Inflammatory macrophage treated with lipopolysaccharide for 4 hours (primary cell): Measurements from ENCODE around the gene SPAG9.

ENCODE experiments used
- DNase-seq: peaks from one replicate; pipeline ENCODE4 v3.0.0-alpha.2; 2020

Gene SPAG9

GRCh38 chr17:51128076-51128475, 7.4 kb upstream of the SPAG9 start:
- peak; percentile 88 for DNase-seq

GRCh38 chr17:51124640-51125503, 4.2 kb upstream of the SPAG9 start:
- DNase-seq: no peak

- peak; percentile 19 for DNase-seq
Measured at GRCh38 chr17:51122473-51123115, 1.9 kb upstream of the SPAG9 start.

- peak; percentile 100 for DNase-seq
Measured at GRCh38 chr17:51121620-51122472, 1.2 kb upstream of the SPAG9 start.

GRCh38 chr17:51120357-51120738, 320 bp downstream of the SPAG9 start:
- DNase-seq: no peak

GRCh38 chr17:51119415-51120356, 982 bp downstream of the SPAG9 start:
- DNase-seq: peak; percentile 66

- no peak for DNase-seq
Measured at GRCh38 chr17:51118330-51119195, 2.1 kb downstream of the SPAG9 start.

GRCh38 chr17:51115179-51115578, 5.5 kb downstream of the SPAG9 start:
- DNase-seq: no peak

- peak; percentile 75 for DNase-seq
Measured at GRCh38 chr17:51112303-51113222, 8.1 kb downstream of the SPAG9 start.

- no peak for DNase-seq
Measured at GRCh38 chr17:51107778-51108177, 12.9 kb downstream of the SPAG9 start.

- no peak for DNase-seq
Measured at GRCh38 chr17:51103451-51103850, 17.2 kb downstream of the SPAG9 start.

- no peak for DNase-seq
Measured at GRCh38 chr17:51103050-51103449, 17.6 kb downstream of the SPAG9 start.

GRCh38 chr17:51097708-51098446, 22.8 kb downstream of the SPAG9 start:
- no peak for DNase-seq

GRCh38 chr17:51091635-51092034, 29.0 kb downstream of the SPAG9 start:
- DNase-seq: no peak

- peak; percentile 61 for DNase-seq
Measured at GRCh38 chr17:51088868-51089267, 31.8 kb downstream of the SPAG9 start.

- no peak for DNase-seq
Measured at GRCh38 chr17:51088287-51088686, 32.4 kb downstream of the SPAG9 start.

- DNase-seq: peak; percentile 33
Measured at GRCh38 chr17:51087072-51087757, 33.5 kb downstream of the SPAG9 start.

GRCh38 chr17:51085150-51085805, 35.4 kb downstream of the SPAG9 start:
- no peak for DNase-seq
